Measurements from ENCODE around the gene TRIM3. TPM values are rescaled to one million over a fixed set of nuclear protein-coding genes. Genes with fewer than 3 reads are reported as not detected.
A peak's percentile ranks its signal among the peaks of the same experiment; 100 is the strongest.

Gene TRIM3
- total and polyA plus RNA-seq, 2 experiments from 2014 or later = 21.9 to 25.3 TPM

- peaks cover 7% of the 10 kb centered on the region for H3K36me3 ChIP-seq
- H3K27me3 ChIP-seq = no peaks in the 10 kb centered on the region
- no peak for DNase-seq (ENCODE audit: low read depth in 1 of 2, low spot score in 1 of 2)
- H3K27ac ChIP-seq = no peak overlapping the region
- TF ChIP-seq, protein P1, sequence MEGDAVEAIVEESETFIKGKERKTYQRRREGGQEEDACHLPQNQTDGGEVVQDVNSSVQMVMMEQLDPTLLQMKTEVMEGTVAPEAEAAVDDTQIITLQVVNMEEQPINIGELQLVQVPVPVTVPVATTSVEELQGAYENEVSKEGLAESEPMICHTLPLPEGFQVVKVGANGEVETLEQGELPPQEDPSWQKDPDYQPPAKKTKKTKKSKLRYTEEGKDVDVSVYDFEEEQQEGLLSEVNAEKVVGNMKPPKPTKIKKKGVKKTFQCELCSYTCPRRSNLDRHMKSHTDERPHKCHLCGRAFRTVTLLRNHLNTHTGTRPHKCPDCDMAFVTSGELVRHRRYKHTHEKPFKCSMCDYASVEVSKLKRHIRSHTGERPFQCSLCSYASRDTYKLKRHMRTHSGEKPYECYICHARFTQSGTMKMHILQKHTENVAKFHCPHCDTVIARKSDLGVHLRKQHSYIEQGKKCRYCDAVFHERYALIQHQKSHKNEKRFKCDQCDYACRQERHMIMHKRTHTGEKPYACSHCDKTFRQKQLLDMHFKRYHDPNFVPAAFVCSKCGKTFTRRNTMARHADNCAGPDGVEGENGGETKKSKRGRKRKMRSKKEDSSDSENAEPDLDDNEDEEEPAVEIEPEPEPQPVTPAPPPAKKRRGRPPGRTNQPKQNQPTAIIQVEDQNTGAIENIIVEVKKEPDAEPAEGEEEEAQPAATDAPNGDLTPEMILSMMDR (IDR thresholded peaks at IDR 0.05; ENCODE audit: low read depth, low read length) = no peak
- peaks cover 6% of the 10 kb centered on the region for H3K4me1 ChIP-seq (ENCODE audit: low read depth)
- H3K9me3 ChIP-seq (ENCODE audit: low read depth) = no peaks in the 10 kb centered on the region
- H3K4me3 ChIP-seq = no peak overlapping the region
These were observed 21.5 kb downstream of the TRIM3 start for GRCh38 chr11:6452219-6452618.

- H3K27ac ChIP-seq = no peak overlapping the region
- H3K4me3 ChIP-seq = no peak overlapping the region
- no peaks in the 10 kb centered on the region for H3K9me3 ChIP-seq (ENCODE audit: low read depth)
- DNase-seq (ENCODE audit: low read depth in 1 of 2, low spot score in 1 of 2) = no peak
- no peaks in the 10 kb centered on the region for H3K4me1 ChIP-seq (ENCODE audit: low read depth)
- H3K36me3 ChIP-seq = peaks cover 2% of the 10 kb centered on the region
- TF ChIP-seq, protein P1 (IDR thresholded peaks at IDR 0.05; ENCODE audit: low read depth, low read length) = no peak
- H3K27me3 ChIP-seq = no peaks in the 10 kb centered on the region
These were observed 25.2 kb downstream of the TRIM3 start for GRCh38 chr11:6448574-6448973.

- Histone ChIP-seq H3K36me3 (no peaks in the 10 kb centered on the region), H3K27ac (no peak overlapping the region), H3K9me3 (ENCODE audit: low read depth) (no peaks in the 10 kb centered on the region), H3K4me1 (ENCODE audit: low read depth) (peaks cover 15% of the 10 kb centered on the region), H3K4me3 (no peak overlapping the region), H3K27me3 (no peaks in the 10 kb centered on the region)
- TF ChIP-seq, protein P1 (IDR thresholded peaks at IDR 0.05; ENCODE audit: low read depth, low read length) = peak; percentile 88
- DNase-seq (ENCODE audit: low read depth in 1 of 2, low spot score in 1 of 2) = peak; percentile 72 to 76
These were observed 30.3 kb downstream of the TRIM3 start for GRCh38 chr11:6443269-6444003.

GRCh38 chr11:6442441-6442840 lies 31.3 kb downstream of the TRIM3 start:
- H3K4me3 ChIP-seq = no peak overlapping the region
- no peaks in the 10 kb centered on the region for H3K27me3 ChIP-seq
- no peak for DNase-seq (ENCODE audit: low read depth in 1 of 2, low spot score in 1 of 2)
- TF ChIP-seq, protein P1 (IDR thresholded peaks at IDR 0.05; ENCODE audit: low read depth, low read length) = no peak
- H3K9me3 ChIP-seq (ENCODE audit: low read depth) = no peaks in the 10 kb centered on the region
- H3K27ac ChIP-seq = no peak overlapping the region
- H3K4me1 ChIP-seq (ENCODE audit: low read depth) = peaks cover 15% of the 10 kb centered on the region
- no peaks in the 10 kb centered on the region for H3K36me3 ChIP-seq

GRCh38 chr11:6440906-6441358 lies 32.8 kb downstream of the TRIM3 start, which contains the start of gene HPX:
HPX (minus strand) TSS chr11:6440987; CDS start chr11:6440963, 24 bp downstream.
- no peak within 1 kb of the TSS for H3K4me3 ChIP-seq
- no peaks in the 10 kb centered on the region for H3K36me3 ChIP-seq
- TF ChIP-seq, protein P1 (IDR thresholded peaks at IDR 0.05; ENCODE audit: low read depth, low read length) = no peak
- no peaks in the 10 kb centered on the region for H3K9me3 ChIP-seq (ENCODE audit: low read depth)
- peaks cover 15% of the 10 kb centered on the region for H3K4me1 ChIP-seq (ENCODE audit: low read depth)
- peak in 1 of 2 donors; percentile 1 for DNase-seq (ENCODE audit: low read depth in 1 of 2, low spot score in 1 of 2)
- no peaks in the 10 kb centered on the region for H3K27me3 ChIP-seq
- H3K27ac ChIP-seq = no peak within 1 kb of the TSS
